KMS-11 (cell line): ENCODE data around the gene RNF26.

Experiments used
- H2AFZ ChIP-seq: fragments of 200-600 bp; sonication (generic); 2 replicates; pipeline ENCODE4 v1.6.1; 2016; ENCODE audit warnings: antibody characterized with exemption, mixed run types, low read depth
- H3K27ac ChIP-seq: fragments of 200-600 bp; sonication (generic); 2 replicates; pipeline ENCODE4 v1.6.1; 2016; ENCODE audit warnings: mild to moderate bottlenecking, mixed run types
- H3K27me3 ChIP-seq: fragments of 200-600 bp; sonication (generic); 2 replicates; pipeline ENCODE4 v1.6.1; 2017; ENCODE audit warnings: mild to moderate bottlenecking, low read depth, mixed run types, moderate library complexity; ENCODE audit not compliant: insufficient read depth
- H3K36me3 ChIP-seq: fragments of 200-600 bp; sonication (generic); 2 replicates; pipeline ENCODE4 v1.6.1; 2017; ENCODE audit warnings: mild to moderate bottlenecking, mixed run types; ENCODE audit not compliant: insufficient read depth
- H3K4me1 ChIP-seq: fragments of 200-600 bp; sonication (generic); 2 replicates; pipeline ENCODE4 v1.6.1; 2016; ENCODE audit warnings: mild to moderate bottlenecking, low read depth, mixed run types; ENCODE audit not compliant: poor library complexity, severe bottlenecking
- H3K4me2 ChIP-seq: fragments of 200-600 bp; sonication (generic); 2 replicates; pipeline ENCODE4 v1.7.0; 2016; ENCODE audit warnings: mild to moderate bottlenecking, mixed run types
- H3K4me3 ChIP-seq: fragments of 200-600 bp; sonication (generic); IDR thresholded peaks from 2 replicates; pipeline ENCODE4 v1.6.1; 2017; ENCODE audit warnings: low read depth, low read length, mixed read lengths; ENCODE audit not compliant: insufficient read depth
- H3K79me2 ChIP-seq: fragments of 200-600 bp; sonication (generic); 2 replicates; pipeline ENCODE4 v1.6.1; 2016; ENCODE audit warnings: low read depth, mixed run types; ENCODE audit not compliant: insufficient read depth
- H3K9ac ChIP-seq: fragments of 200-600 bp; sonication (generic); 2 replicates; pipeline ENCODE4 v1.6.1; 2016; ENCODE audit warnings: mild to moderate bottlenecking, mixed run types
- H4K20me1 ChIP-seq: fragments of 200-600 bp; sonication (generic); 2 replicates; pipeline ENCODE4 v1.6.1; 2016; ENCODE audit warnings: mild to moderate bottlenecking, mixed run types; ENCODE audit not compliant: insufficient read depth
- CTCF ChIP-seq: fragments of 200-600 bp; sonication (generic); conservative IDR thresholded peaks from 2 replicates; pipeline ENCODE4 v1.6.1; 2017; ENCODE audit warnings: low read depth, mild to moderate bottlenecking, antibody characterized with exemption, low read length, moderate library complexity, mixed read lengths

Gene RNF26

GRCh38 chr11:119330237-119330636 lies 4.1 kb upstream of the RNF26 start:
- Histone ChIP-seq H3K36me3 (no peaks in the 10 kb centered on the region), H3K27me3 (no peaks in the 10 kb centered on the region), H2AFZ (no peak overlapping the region), H3K79me2 (peaks cover 6% of the 10 kb centered on the region; the same call in 1 of the 2 replicates), H4K20me1 (no peaks in the 10 kb centered on the region), H3K4me1 (no peaks in the 10 kb centered on the region), H3K4me2 (no peak overlapping the region), H3K9ac (no peak overlapping the region), H3K4me3 (no peak overlapping the region), H3K27ac (no peak overlapping the region)
- TF ChIP-seq CTCF = no peak

GRCh38 chr11:119332111-119332765 lies 2.1 kb upstream of the RNF26 start:
- Histone ChIP-seq H3K9ac (no peak overlapping the region), H3K27me3 (no peaks in the 10 kb centered on the region), H2AFZ (no peak overlapping the region), H3K36me3 (no peaks in the 10 kb centered on the region), H3K4me1 (no peaks in the 10 kb centered on the region), H3K27ac (no peak overlapping the region), H3K4me2 (no peak overlapping the region), H4K20me1 (no peaks in the 10 kb centered on the region), H3K79me2 (peaks cover 6% of the 10 kb centered on the region; the same call in 1 of the 2 replicates), H3K4me3 (no peak overlapping the region)
- no peak for TF ChIP-seq CTCF

GRCh38 chr11:119335091-119335654 lies 846 bp downstream of the RNF26 start:
- Histone ChIP-seq H3K4me2 (peak overlapping the region; percentile 64), H3K9ac (peak overlapping the region; percentile 78; the same call in 1 of the 2 replicates), H3K4me1 (no peaks in the 10 kb centered on the region), H2AFZ (0 out of 2 replicates have a peak overlapping the region, but pooled peaks have one; percentile 48), H3K4me3 (no peak overlapping the region), H3K79me2 (peaks cover 6% of the 10 kb centered on the region; the same call in 1 of the 2 replicates), H3K27me3 (no peaks in the 10 kb centered on the region), H4K20me1 (no peaks in the 10 kb centered on the region), H3K36me3 (no peaks in the 10 kb centered on the region), H3K27ac (no peak overlapping the region)
- TF ChIP-seq CTCF = no peak

GRCh38 chr11:119335655-119336543 lies 1.6 kb downstream of the RNF26 start:
- Histone ChIP-seq H3K36me3 (no peaks in the 10 kb centered on the region), H3K4me2 (no peak overlapping the region), H3K4me1 (no peaks in the 10 kb centered on the region), H3K4me3 (no peak overlapping the region), H3K9ac (no peak overlapping the region), H3K79me2 (peaks cover 6% of the 10 kb centered on the region; the same call in 1 of the 2 replicates), H4K20me1 (no peaks in the 10 kb centered on the region), H3K27ac (no peak overlapping the region), H2AFZ (no peak overlapping the region), H3K27me3 (no peaks in the 10 kb centered on the region)
- TF ChIP-seq CTCF = no peak
